HL-60 (cell line): ENCODE data around the gene UBE2E1.

ENCODE experiments used
- DNase-seq, 2 experiments: peaks; one replicate each; pipeline ENCODE4 v3.0.0-alpha.2; 2010 to 2020; ENCODE audit warnings: low read depth in 1 of 2, low spot score in 1 of 2
- H3K27ac ChIP-seq: fragments of 250-450 bp; sonication (Bioruptor Pico); replicated peaks from 2 replicates; pipeline ENCODE4 v1.5.1; 2020; ENCODE audit warnings: mild to moderate bottlenecking, moderate library complexity
- H3K27me3 ChIP-seq: fragments of 250-450 bp; sonication (Bioruptor Pico); 2 replicates; pipeline ENCODE4 v1.5.1; 2021; ENCODE audit warnings: mild to moderate bottlenecking, moderate library complexity; ENCODE audit not compliant: insufficient read depth, poor library complexity, severe bottlenecking
- H3K4me3 ChIP-seq: replicated peaks from 2 replicates; pipeline ENCODE4 v1.5.1; 2011; ENCODE audit warnings: mild to moderate bottlenecking, control low read depth, low read length; ENCODE audit not compliant: insufficient read depth
- GABPA ChIP-seq: IDR thresholded peaks from 2 replicates; pipeline ENCODE4 v1.6.1; 2012; ENCODE audit warnings: low read depth
- POLR2AphosphoS5 ChIP-seq: IDR thresholded peaks from 2 replicates; pipeline ENCODE4 v1.6.1; 2012; ENCODE audit warnings: low read depth
- SPI1 ChIP-seq: IDR thresholded peaks from 2 replicates; pipeline ENCODE4 v1.6.1; 2012; ENCODE audit warnings: low read depth, mild to moderate bottlenecking, borderline replicate concordance
- TF ChIP-seq, protein P1 (sequence below): IDR thresholded peaks from one replicate; pipeline ENCODE4 v1.5.1; 2011; ENCODE audit warnings: low read length, control low read depth, inconsistent platforms; ENCODE audit not compliant: insufficient read depth
- TF ChIP-seq, protein P2 (sequence below): IDR thresholded peaks from 2 replicates; pipeline ENCODE4 v1.6.1; 2012; ENCODE audit warnings: low read depth; ENCODE audit not compliant: insufficient replicate concordance

The UBE2E1 gene

DNA sequence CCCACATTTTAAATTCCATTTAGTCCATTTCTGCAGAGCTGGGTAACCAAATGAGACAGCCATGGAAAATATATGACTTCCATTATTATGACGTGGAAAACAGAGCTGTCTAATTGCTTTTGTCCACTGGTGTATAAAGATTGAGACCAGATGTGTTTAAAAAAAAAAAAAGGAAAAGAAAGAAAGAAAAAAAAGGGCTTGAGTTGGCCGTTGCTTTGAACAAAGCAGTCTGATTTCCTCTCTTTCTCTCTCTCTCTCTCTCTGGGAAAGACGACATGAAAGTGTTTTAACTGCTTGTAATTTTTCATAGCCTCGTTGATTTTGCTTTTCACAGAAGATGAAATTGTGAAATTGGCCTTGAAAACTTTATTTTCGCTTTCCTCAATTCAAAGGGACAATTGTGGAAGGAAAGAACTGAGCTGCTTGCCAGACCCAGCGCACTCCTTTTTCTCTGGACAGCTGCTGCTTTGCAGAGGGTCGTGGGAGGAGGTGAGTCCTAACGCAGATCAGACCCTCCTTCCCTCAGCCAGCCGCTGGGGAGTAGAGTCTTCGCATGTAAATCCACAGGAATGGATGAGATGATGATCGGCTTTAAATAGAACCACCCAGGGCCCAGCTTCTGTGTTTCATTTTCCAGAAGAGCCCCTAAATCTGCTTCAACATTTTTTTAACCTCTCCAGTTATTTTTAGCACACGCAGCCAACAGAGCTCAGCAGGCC, 42.8 kb upstream of the UBE2E1 start:
- Histone ChIP-seq H3K4me3 (no peak overlapping the region), H3K27ac (no peak overlapping the region), H3K27me3 (no peaks in the 10 kb centered on the region)
- no peak for DNase-seq
- TF ChIP-seq, protein P1, sequence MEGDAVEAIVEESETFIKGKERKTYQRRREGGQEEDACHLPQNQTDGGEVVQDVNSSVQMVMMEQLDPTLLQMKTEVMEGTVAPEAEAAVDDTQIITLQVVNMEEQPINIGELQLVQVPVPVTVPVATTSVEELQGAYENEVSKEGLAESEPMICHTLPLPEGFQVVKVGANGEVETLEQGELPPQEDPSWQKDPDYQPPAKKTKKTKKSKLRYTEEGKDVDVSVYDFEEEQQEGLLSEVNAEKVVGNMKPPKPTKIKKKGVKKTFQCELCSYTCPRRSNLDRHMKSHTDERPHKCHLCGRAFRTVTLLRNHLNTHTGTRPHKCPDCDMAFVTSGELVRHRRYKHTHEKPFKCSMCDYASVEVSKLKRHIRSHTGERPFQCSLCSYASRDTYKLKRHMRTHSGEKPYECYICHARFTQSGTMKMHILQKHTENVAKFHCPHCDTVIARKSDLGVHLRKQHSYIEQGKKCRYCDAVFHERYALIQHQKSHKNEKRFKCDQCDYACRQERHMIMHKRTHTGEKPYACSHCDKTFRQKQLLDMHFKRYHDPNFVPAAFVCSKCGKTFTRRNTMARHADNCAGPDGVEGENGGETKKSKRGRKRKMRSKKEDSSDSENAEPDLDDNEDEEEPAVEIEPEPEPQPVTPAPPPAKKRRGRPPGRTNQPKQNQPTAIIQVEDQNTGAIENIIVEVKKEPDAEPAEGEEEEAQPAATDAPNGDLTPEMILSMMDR: no peak

DNA sequence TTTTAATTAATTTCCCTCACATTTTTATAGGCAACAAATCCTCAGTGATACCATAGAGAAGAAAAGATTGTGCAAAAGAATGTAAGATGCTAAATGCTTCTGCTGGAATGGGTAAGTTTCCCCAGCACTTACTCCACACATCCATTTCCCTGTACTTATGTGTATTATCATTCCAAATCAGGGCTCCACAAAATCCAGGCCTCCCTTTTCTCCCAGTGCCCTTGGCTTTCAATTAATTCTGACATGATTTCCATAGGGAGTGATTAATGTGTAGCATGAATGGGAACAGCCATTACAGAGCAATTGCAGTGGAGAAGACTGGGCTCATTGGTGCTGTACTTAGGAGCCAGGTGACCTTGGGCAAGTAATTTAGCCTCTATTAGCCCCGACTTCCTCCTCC, 41.3 kb upstream of the UBE2E1 start:
- TF ChIP-seq, protein P2, sequence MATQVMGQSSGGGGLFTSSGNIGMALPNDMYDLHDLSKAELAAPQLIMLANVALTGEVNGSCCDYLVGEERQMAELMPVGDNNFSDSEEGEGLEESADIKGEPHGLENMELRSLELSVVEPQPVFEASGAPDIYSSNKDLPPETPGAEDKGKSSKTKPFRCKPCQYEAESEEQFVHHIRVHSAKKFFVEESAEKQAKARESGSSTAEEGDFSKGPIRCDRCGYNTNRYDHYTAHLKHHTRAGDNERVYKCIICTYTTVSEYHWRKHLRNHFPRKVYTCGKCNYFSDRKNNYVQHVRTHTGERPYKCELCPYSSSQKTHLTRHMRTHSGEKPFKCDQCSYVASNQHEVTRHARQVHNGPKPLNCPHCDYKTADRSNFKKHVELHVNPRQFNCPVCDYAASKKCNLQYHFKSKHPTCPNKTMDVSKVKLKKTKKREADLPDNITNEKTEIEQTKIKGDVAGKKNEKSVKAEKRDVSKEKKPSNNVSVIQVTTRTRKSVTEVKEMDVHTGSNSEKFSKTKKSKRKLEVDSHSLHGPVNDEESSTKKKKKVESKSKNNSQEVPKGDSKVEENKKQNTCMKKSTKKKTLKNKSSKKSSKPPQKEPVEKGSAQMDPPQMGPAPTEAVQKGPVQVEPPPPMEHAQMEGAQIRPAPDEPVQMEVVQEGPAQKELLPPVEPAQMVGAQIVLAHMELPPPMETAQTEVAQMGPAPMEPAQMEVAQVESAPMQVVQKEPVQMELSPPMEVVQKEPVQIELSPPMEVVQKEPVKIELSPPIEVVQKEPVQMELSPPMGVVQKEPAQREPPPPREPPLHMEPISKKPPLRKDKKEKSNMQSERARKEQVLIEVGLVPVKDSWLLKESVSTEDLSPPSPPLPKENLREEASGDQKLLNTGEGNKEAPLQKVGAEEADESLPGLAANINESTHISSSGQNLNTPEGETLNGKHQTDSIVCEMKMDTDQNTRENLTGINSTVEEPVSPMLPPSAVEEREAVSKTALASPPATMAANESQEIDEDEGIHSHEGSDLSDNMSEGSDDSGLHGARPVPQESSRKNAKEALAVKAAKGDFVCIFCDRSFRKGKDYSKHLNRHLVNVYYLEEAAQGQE: no peak
- TF ChIP-seq, protein P1: no peak
- TF ChIP-seq POLR2AphosphoS5: no peak
- no peak for TF ChIP-seq SPI1
- no peak for TF ChIP-seq GABPA
- Histone ChIP-seq H3K4me3 (no peak overlapping the region), H3K27ac (no peak overlapping the region), H3K27me3 (no peaks in the 10 kb centered on the region)
- no peak for DNase-seq

DNA sequence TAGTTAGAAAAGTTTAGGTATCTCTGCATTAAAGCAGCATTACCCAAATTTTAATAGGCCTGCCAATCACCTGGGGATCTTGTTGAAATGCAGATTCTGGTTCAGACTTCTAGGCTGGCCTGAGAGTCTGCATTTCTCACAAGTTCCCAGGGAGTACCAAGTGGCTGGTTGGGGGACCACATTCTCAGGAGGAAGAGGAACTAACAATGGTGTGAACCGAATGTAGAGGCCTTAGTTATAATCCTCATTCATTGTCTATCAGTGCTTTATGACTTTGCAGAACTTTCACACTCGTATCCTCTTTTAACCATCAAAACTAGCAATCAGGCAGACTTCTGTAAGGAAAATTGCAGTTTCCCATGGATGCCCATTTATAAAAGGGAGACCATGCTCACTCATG, 38.2 kb upstream of the UBE2E1 start:
- Histone ChIP-seq H3K27ac (no peak overlapping the region), H3K27me3 (no peaks in the 10 kb centered on the region), H3K4me3 (no peak overlapping the region)
- DNase-seq: no peak
- TF ChIP-seq, protein P2: no peak
- no peak for TF ChIP-seq POLR2AphosphoS5
- no peak for TF ChIP-seq GABPA
- TF ChIP-seq, protein P1: no peak
- no peak for TF ChIP-seq SPI1

DNA sequence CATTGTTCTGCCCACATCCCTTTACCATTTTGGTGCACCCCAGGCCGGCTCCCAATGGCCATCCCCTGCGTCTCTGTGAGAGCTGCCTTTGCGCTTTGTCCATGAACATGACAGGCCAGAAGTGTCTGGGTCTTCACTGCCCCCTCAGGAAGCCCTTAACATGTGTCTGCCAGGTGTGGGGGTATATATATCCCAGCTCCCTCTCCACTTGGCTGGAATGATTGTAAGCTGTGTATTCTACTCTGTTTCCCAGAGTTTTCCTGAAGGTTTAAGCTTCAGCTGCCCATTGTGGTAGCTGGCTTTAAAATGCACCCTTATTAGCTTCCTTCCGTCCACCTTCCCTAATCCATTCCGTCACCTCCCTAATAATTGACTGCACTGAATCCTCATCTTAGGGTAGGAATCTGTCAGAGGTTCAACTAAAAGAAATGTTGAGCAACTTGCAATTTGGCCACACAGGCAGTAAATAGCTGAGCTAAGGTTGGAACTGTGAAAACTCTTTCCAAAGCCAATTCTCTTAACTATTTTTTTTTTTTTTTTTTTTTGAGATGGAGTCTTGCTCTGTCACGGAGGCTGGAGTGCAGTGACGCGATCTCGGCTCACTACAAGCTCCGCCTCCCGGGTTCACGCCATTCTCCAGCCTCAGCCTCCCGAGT, 30.4 kb upstream of the UBE2E1 start:
- Histone ChIP-seq H3K27me3 (no peaks in the 10 kb centered on the region), H3K4me3 (no peak overlapping the region), H3K27ac (no peak overlapping the region)
- TF ChIP-seq, protein P2: no peak
- TF ChIP-seq POLR2AphosphoS5: no peak
- TF ChIP-seq GABPA: no peak
- no peak for TF ChIP-seq SPI1
- DNase-seq: no peak
